Cardiac fibroblast (primary cell): ENCODE data around the gene KBTBD12.
"Not testable (repeated sequence)": the region's sequence is repeated elsewhere in the genome, so short reads cannot be mapped to it uniquely, and the experiment has no call there.

Source experiments
- DNase-seq, 2 donors: peaks; one replicate each; pipeline versions ENCODE4 v3.0.0 to v3.0.0-alpha.2; 2010; ENCODE audit warnings: low read depth in 2 of 2
- H3K4me3 ChIP-seq, 2 donors: replicated peaks in 1 of 2; 1 replicate in 1 of 2; 2 replicates in 1 of 2; pipeline ENCODE4 v1.5.1; 2011; ENCODE audit warnings: low read depth in 2 of 2, low read length in 2 of 2, mild to moderate bottlenecking in 2 of 2, moderate library complexity in 1 of 2
- TF ChIP-seq, protein P1 (sequence below): IDR thresholded peaks from one replicate; pipeline ENCODE4 v1.5.1; 2011; ENCODE audit warnings: low read depth, mild to moderate bottlenecking, low read length, inconsistent platforms

KBTBD12 gene

DNA sequence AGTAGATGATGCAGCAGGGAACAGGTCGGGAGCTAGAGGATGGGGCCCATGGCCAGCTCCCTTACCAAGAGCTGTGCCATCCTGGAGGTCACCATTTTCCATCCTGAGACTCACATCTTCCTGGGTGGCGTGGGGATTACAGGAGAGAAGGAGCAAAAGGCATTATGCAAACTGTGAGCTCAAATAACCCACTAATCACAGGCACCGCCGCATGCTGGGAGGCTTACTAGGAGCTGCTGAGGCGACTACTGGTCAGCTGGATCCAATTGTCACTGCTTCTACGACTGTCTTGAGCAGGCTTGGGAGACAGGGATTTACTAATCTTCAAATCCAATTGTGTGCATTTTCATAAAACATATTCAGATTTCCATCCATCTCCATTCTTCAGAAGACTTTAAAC lies 12.5 kb upstream of the KBTBD12 start:
- H3K4me3 ChIP-seq = no peak overlapping the region
- TF ChIP-seq, protein P1, sequence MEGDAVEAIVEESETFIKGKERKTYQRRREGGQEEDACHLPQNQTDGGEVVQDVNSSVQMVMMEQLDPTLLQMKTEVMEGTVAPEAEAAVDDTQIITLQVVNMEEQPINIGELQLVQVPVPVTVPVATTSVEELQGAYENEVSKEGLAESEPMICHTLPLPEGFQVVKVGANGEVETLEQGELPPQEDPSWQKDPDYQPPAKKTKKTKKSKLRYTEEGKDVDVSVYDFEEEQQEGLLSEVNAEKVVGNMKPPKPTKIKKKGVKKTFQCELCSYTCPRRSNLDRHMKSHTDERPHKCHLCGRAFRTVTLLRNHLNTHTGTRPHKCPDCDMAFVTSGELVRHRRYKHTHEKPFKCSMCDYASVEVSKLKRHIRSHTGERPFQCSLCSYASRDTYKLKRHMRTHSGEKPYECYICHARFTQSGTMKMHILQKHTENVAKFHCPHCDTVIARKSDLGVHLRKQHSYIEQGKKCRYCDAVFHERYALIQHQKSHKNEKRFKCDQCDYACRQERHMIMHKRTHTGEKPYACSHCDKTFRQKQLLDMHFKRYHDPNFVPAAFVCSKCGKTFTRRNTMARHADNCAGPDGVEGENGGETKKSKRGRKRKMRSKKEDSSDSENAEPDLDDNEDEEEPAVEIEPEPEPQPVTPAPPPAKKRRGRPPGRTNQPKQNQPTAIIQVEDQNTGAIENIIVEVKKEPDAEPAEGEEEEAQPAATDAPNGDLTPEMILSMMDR = no peak
- DNase-seq = no peak

DNA sequence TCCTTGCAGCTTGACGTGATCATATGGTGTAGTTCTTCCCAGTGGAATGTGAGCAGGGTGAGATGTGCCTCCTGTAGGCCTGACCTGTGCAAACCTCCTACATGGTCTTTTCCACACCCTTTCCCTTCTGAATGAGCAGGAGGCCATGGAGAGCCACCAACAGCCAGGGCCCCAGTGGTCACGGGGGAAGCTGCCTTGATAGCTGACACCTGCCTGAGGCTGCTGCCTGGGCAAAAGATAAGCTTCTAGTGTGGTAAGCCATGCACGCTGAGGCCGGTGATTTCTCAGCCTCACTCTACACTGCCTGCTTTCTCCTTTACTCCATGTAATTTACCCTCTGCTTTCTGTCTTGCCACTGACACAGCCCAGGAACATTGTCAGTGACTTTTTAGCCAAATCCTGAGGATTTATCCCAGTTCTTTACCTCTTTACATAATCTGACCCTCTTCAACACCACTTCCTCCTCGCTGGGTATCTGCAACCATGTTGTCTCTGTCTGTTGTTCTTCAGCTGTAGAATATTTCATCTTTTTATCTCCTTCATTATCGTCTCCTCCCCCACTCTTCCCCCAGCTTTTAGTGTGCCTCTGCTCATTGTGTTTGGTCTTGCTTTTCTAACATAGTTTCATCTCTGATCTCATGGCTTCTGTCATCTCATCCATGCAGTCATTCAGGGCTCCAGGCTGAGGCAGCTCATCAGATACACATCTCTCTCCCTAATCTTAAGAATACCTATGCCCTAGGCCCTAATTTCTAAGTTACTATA lies 11.2 kb upstream of the KBTBD12 start:
- H3K4me3 ChIP-seq = no peak overlapping the region
- TF ChIP-seq, protein P1 = no peak
- DNase-seq = no peak

DNA sequence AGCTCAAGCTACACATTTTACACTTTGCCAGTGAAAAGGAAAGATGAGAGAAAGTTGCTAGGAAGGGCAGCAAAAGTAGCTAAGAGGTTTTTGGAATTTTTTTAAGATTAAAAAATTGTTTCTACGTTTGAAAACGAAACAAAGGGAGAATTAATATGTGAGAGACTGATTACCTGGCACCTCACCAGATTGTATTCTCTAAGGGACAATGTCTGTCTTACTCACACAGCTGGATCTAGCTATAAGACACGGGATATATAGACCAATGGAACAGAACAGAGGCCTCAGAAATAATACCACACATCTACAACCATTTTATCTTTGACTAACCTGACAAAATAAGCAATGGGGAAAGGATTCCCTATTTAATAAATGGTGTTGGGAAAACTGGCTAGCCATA lies 9.5 kb upstream of the KBTBD12 start:
- no peak overlapping the region for H3K4me3 ChIP-seq
- DNase-seq = no peak
- TF ChIP-seq, protein P1 = no peak

DNA sequence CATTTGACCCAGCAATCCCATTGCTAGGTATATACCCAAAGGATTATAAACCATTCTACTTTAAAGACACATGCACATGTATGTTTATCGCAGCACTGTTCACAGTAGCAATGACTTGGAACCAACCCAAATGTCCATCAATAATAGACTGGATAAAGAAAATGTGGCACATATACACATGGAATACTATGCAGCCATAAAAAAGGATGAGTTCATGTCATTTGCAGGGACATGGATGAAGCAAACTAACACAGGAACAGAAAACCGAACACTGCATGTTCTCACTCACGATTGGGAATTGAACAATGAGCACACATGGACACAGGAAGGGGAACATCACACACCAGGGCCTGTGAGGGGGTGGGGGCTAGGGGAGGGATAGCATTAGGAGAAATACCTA lies 8.4 kb upstream of the KBTBD12 start:
- not testable (repeated sequence) for DNase-seq, H3K4me3 ChIP-seq

DNA sequence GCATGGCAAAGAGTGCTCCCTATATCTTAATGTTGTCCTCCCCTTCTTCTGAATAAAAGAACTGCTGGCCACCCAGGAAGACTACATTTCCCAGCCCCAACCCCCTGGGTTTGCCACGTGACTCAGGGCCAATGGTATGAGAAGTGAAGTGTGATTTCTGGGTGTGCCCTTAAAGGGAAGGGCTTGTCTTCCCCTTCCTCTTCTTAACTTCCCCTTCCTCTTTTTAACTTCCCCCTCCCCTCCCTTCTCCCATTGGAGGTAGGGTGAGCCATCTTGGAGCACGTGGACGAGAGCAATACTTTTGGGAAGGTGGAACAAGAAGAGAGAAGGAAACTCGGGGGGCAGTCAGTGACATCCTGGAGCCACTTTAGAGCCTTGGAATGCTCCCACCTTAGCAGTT lies 6.8 kb upstream of the KBTBD12 start:
- no peak overlapping the region for H3K4me3 ChIP-seq
- DNase-seq = no peak
- TF ChIP-seq, protein P1 = no peak

DNA sequence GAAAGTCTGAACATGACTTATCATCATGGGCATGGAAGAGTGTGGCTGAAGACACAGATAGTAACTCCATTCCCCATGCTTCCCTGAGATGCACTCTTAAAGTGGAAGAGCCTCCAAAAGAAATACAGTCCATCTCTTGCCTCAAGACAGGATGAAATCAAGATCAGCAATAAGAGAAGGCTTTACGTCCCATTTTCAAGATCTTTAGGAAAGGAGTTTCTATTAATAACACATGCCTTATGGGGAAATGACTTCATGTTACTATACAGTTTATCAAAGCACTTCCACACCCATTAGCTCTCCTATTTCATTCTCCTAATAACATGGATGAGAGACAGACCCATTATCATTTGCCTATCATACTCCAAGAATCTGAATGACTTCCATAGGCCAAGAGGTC lies 6.1 kb upstream of the KBTBD12 start:
- H3K4me3 ChIP-seq = no peak overlapping the region
- TF ChIP-seq, protein P1 = no peak
- DNase-seq = no peak

DNA sequence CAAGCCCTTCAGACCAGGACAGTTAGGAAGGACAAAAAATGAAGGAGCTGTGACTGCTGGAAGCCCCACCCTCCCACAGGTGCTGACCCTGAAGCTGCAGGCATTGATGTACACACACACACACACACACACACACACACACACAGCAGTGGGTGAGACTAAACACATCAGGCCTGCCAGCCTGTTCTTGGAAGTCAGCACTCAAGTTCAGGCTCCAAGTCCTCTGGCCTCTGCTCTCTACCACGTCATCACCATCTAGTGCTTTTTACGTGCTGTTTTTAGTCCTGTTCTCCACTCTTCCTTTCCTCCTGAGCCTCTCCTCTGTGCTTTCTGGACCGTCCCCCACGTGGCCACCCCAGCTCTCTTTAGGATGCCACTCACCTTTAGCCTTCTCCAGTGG lies 5.4 kb upstream of the KBTBD12 start:
- DNase-seq = no peak
- H3K4me3 ChIP-seq = no peak overlapping the region
- TF ChIP-seq, protein P1 = no peak
